Measurements from ENCODE around the gene GALNT18. TPM values are rescaled to one million over a fixed set of nuclear protein-coding genes. Genes with fewer than 3 reads are reported as not detected.

GALNT18 gene
- total RNA-seq, 2 experiments from 2014 or later = not detected

DNA sequence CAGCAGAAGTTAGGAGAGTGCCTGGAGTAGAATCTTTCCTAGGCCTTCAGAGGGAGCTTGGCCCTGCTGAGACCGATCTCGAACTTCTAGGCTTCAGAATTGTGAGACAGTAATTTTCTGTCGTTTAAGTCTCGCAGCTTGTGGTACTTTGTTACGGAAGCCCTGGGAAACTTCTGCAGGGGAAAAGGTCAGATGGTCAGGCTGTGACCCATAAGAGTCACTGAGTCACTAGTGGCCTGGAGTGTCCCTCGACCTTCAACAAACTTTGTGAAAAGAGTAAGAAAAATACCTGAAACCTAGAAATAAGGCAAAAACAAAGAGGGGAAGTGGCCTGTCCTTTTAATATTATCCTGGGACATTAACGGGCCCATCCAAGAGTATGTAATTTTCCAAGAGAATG, 303.3 kb downstream of the GALNT18 start:
- H2AFZ ChIP-seq (ENCODE audit: low read length) = no peak overlapping the region
- CTCF ChIA-PET (ENCODE audit: unreplicated experiment) = no interaction called here
- no peak overlapping the region for H3K4me3 ChIP-seq (ENCODE audit: low read depth, low read length, poor library complexity, severe bottlenecking)
- no peaks in the 10 kb centered on the region for H3K9me3 ChIP-seq (ENCODE audit: low read length)
- no peak for DNase-seq (ENCODE audit: low spot score)
- no peak for TF ChIP-seq EZH2phosphoT487 (IDR thresholded peaks at IDR 0.05; ENCODE audit: borderline replicate concordance, low read depth, low read length)
- TF ChIP-seq, protein P1, sequence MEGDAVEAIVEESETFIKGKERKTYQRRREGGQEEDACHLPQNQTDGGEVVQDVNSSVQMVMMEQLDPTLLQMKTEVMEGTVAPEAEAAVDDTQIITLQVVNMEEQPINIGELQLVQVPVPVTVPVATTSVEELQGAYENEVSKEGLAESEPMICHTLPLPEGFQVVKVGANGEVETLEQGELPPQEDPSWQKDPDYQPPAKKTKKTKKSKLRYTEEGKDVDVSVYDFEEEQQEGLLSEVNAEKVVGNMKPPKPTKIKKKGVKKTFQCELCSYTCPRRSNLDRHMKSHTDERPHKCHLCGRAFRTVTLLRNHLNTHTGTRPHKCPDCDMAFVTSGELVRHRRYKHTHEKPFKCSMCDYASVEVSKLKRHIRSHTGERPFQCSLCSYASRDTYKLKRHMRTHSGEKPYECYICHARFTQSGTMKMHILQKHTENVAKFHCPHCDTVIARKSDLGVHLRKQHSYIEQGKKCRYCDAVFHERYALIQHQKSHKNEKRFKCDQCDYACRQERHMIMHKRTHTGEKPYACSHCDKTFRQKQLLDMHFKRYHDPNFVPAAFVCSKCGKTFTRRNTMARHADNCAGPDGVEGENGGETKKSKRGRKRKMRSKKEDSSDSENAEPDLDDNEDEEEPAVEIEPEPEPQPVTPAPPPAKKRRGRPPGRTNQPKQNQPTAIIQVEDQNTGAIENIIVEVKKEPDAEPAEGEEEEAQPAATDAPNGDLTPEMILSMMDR (conservative IDR thresholded peaks at IDR 0.05; ENCODE audit: low read length) = no peak
- H3K4me2 ChIP-seq (ENCODE audit: low read length) = no peak overlapping the region
- intact Hi-C loops (cut with micrococcal nuclease; ENCODE audit: unreplicated experiment) = no loop called here
- BruUV-seq (replicated peaks) = no TSS peak
- no peaks in the 10 kb centered on the region for H3K4me1 ChIP-seq (ENCODE audit: insufficient read depth, low read length, poor library complexity, severe bottlenecking)
- no peaks in the 10 kb centered on the region for H3K36me3 ChIP-seq (ENCODE audit: insufficient read depth, low read length)
- POLR2A ChIA-PET = no interaction called here
- no peaks in the 10 kb centered on the region for H3K9me2 ChIP-seq (ENCODE audit: insufficient read depth, low read length)
- no peak overlapping the region for H3K27ac ChIP-seq (ENCODE audit: low read depth, low read length, poor library complexity, severe bottlenecking)
- no peaks in the 10 kb centered on the region for H3K79me2 ChIP-seq (ENCODE audit: insufficient read depth, low read depth, low read length)
- no peaks in the 10 kb centered on the region for H4K20me1 ChIP-seq (ENCODE audit: insufficient read depth, low read length)

DNA sequence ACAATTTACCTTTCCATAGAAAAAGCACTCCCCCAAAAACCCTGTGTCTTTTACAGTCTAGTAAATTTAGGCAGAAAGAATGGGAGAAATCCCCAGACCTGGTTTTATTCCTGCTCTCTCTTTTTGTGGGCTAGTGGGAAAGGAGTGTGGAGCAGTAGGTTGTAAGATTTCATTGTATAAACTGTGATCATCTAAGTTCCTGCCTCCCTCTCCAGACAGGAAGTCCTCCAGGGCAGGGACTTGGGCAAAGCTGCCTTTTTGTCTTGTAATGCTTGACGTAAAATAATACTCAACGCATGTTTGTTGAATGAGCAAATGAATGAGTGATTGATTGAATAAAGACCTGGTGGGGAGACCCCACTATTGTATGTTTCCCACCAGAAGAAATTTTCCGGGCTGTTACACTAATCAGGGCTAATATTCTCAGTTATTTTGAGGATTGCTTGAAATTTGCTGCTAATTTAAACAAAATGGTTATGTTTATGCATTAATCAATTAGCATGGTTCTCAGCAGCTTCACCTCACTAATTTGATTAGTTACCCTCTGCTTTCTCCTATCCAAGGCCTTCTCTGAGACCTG, 305.1 kb downstream of the GALNT18 start:
- no peaks in the 10 kb centered on the region for H3K9me2 ChIP-seq (ENCODE audit: insufficient read depth, low read length)
- no peak overlapping the region for H3K27ac ChIP-seq (ENCODE audit: low read depth, low read length, poor library complexity, severe bottlenecking)
- no peaks in the 10 kb centered on the region for H3K9me3 ChIP-seq (ENCODE audit: low read length)
- TF ChIP-seq, protein P1 (conservative IDR thresholded peaks at IDR 0.05; ENCODE audit: low read length) = no peak
- TF ChIP-seq EZH2phosphoT487 (IDR thresholded peaks at IDR 0.05; ENCODE audit: borderline replicate concordance, low read depth, low read length) = no peak
- BruUV-seq (replicated peaks) = no TSS peak
- intact Hi-C loops (cut with micrococcal nuclease; ENCODE audit: unreplicated experiment) = no loop called here
- no peaks in the 10 kb centered on the region for H3K4me1 ChIP-seq (ENCODE audit: insufficient read depth, low read length, poor library complexity, severe bottlenecking)
- no peak overlapping the region for H2AFZ ChIP-seq (ENCODE audit: low read length)
- no peaks in the 10 kb centered on the region for H4K20me1 ChIP-seq (ENCODE audit: insufficient read depth, low read length)
- no peak overlapping the region for H3K4me3 ChIP-seq (ENCODE audit: low read depth, low read length, poor library complexity, severe bottlenecking)
- H3K36me3 ChIP-seq (ENCODE audit: insufficient read depth, low read length) = no peaks in the 10 kb centered on the region
- ChIA-PET CTCF (ENCODE audit: unreplicated experiment) (no interaction called here), POLR2A (no interaction called here)
- H3K4me2 ChIP-seq (ENCODE audit: low read length) = no peak overlapping the region
- no peak for DNase-seq (ENCODE audit: low spot score)
- H3K79me2 ChIP-seq (ENCODE audit: insufficient read depth, low read depth, low read length) = no peaks in the 10 kb centered on the region

DNA sequence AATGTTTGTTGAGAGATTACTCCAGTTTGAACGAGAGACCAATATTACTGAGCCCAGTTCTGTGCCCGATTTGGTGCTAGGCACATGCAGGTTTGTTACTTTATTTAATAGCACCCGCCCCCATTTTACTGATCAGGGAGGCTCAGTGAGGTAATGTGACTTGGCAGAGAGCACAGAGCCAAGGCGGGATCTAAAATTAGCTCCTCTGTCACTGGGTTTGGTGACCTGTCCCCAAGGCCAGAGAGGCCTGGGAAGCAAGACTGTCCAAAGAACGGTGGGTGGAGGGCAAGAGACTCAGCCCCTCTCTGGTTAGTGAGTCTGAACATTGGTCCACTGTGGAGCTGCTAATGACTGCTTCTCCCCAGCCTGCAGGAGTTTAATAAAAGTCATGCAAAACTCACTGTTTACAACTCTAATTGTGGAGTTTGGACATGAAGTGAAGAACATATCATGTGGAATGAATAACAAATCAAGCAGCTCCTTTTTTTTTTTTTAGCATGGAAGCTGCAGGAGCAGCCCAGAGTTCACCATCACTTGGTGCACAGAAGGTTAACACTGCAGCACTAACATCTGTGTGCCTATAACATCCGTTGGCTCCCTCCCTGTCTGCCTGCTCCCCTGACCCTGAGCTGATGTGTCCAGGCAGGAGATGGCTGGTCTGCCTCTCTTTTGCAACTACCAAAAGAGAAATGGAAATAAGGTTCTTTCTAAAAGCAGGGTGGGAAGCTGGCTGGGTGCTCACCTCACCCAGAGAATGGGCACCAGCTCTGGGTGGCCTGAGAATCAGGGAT, 307.7 kb downstream of the GALNT18 start:
- no TSS peak for BruUV-seq (replicated peaks)

More for the DNA sequence above, 307.7 kb downstream of the GALNT18 start:
- CTCF ChIA-PET (ENCODE audit: unreplicated experiment) = no interaction called here
- no peaks in the 10 kb centered on the region for H3K36me3 ChIP-seq (ENCODE audit: insufficient read depth, low read length)
- H4K20me1 ChIP-seq (ENCODE audit: insufficient read depth, low read length) = no peaks in the 10 kb centered on the region
- intact Hi-C loops (cut with micrococcal nuclease; ENCODE audit: unreplicated experiment) = no loop called here
- H3K9me2 ChIP-seq (ENCODE audit: insufficient read depth, low read length) = no peaks in the 10 kb centered on the region
- no peak for DNase-seq (ENCODE audit: low spot score)
- POLR2A ChIA-PET = interaction anchor here (0.7 kb wide), 1 partner anchor 55 kb away, joined by 3 read pairs; no protein-coding TSS in a partner anchor
- no peak overlapping the region for H3K4me2 ChIP-seq (ENCODE audit: low read length)
- no peak overlapping the region for H2AFZ ChIP-seq (ENCODE audit: low read length)
- no peak overlapping the region for H3K4me3 ChIP-seq (ENCODE audit: low read depth, low read length, poor library complexity, severe bottlenecking)
- H3K4me1 ChIP-seq (ENCODE audit: insufficient read depth, low read length, poor library complexity, severe bottlenecking) = no peaks in the 10 kb centered on the region
- H3K27ac ChIP-seq (ENCODE audit: low read depth, low read length, poor library complexity, severe bottlenecking) = no peak overlapping the region
- TF ChIP-seq, protein P1 (conservative IDR thresholded peaks at IDR 0.05; ENCODE audit: low read length) = no peak
- no peak for TF ChIP-seq EZH2phosphoT487 (IDR thresholded peaks at IDR 0.05; ENCODE audit: borderline replicate concordance, low read depth, low read length)
- H3K9me3 ChIP-seq (ENCODE audit: low read length) = no peaks in the 10 kb centered on the region
- H3K79me2 ChIP-seq (ENCODE audit: insufficient read depth, low read depth, low read length) = no peaks in the 10 kb centered on the region

All from OCI-LY7 (cell line).